Lower lobe of right lung (tissue), 2 donors: ENCODE data around the gene TET2. TPM values are rescaled to one million over a fixed set of nuclear protein-coding genes. Genes with fewer than 3 reads are reported as not detected.

Source experiments
- ATAC-seq, 2 donors: fragments of 200-7000 bp; cut with Tn5 transposase; one replicate each; pipeline ENCODE4 v1.9.1; 2020 to 2022; ENCODE audit warnings: mild to moderate bottlenecking in 2 of 2, moderate library complexity in 2 of 2
- DNase-seq: peaks from one replicate; pipeline ENCODE4 v3.0.0-alpha.2; 2020
- H3K27ac ChIP-seq: fragments of 200-600 bp; one replicate; pipeline ENCODE4 v1.8.0; 2022
- H3K27me3 ChIP-seq: fragments of 200-600 bp; one replicate; pipeline ENCODE4 v1.8.0; 2022; ENCODE audit warnings: low read depth
- H3K36me3 ChIP-seq: fragments of 200-600 bp; one replicate; pipeline ENCODE4 v1.8.0; 2022; ENCODE audit warnings: mild to moderate bottlenecking
- H3K4me1 ChIP-seq: fragments of 200-600 bp; one replicate; pipeline ENCODE4 v1.8.0; 2022
- H3K4me3 ChIP-seq: fragments of 200-600 bp; one replicate; pipeline ENCODE4 v1.8.0; 2022; ENCODE audit warnings: mild to moderate bottlenecking
- H3K9me3 ChIP-seq: fragments of 200-600 bp; one replicate; pipeline ENCODE4 v1.8.0; 2022
- CTCF ChIP-seq: fragments of 200-600 bp; IDR thresholded peaks from one replicate; pipeline ENCODE4 v1.8.0; 2022; ENCODE audit warnings: antibody characterized with exemption, mild to moderate bottlenecking
- intact Hi-C: fragments of 100-400 bp; cut with DNase I; formaldehyde crosslinking; loops from one replicate; pipeline ENCODE4 v1.11.0; 2022
- total RNA-seq: library from RNA; stranded (reverse); fragmentation: NEBNext Ultra II Directional; extraction: Animal tissue kit (Norgen Biotek cat#: 25700); gene quantifications from one replicate; pipeline ENCODE4 v1.2.1, GENCODE V29; 2021
- donor health status: DM: no; HTN: yes; CAD: no; lungs with severe emphysema.

TET2 gene
- total RNA-seq, 1 donor from 2014 or later = 37.3 TPM

DNA sequence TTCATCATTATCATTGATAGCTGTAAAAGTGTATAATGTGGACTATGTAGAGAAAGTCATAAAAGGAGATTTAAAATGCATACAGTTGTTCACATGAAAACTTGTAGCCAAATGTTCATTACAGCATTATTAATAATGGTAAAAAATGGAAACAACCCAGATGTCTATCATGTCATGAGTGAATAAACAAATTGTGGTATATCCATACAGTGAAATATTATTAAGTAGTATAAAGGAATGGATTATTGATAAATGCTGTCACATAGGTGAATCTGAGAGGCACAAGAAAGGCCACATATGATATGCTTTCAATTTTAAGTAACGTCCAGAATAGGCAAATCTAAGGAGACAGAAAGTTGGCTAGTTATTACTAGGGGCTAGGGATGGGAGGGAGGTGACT is 7.1 kb downstream of the TET2 start:
- Histone ChIP-seq H3K27ac (no peak overlapping the region), H3K27me3 (no peaks in the 10 kb centered on the region), H3K9me3 (no peaks in the 10 kb centered on the region), H3K4me3 (no peak overlapping the region), H3K36me3 (no peaks in the 10 kb centered on the region), H3K4me1 (peaks cover 35% of the 10 kb centered on the region)
- intact Hi-C loops = no loop called here
- ATAC-seq (no peak), DNase-seq (no peak)
- TF ChIP-seq CTCF = no peak

DNA sequence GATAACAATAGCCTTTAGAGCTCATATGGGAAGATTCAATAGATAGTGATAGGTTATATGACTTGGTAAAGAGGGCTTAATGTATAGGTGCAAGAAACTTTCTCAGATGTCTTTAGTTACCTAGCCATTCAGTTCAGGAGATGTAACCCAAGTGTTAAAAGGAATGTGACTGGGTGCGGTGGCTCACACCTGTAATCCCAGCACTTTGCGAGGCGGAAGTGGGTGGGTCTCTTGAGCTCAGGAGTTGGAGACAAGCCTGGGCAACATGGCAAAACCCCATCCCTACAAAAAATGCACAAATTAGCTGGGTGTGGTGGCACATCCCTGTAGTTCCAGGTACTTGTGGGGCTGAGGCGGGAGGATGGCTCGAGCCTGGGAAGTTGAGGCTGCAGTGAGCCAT is 7.9 kb downstream of the TET2 start:
- TF ChIP-seq CTCF = no peak
- intact Hi-C loops = no loop called here
- Histone ChIP-seq H3K4me3 (no peak overlapping the region), H3K36me3 (no peaks in the 10 kb centered on the region), H3K27ac (no peak overlapping the region), H3K4me1 (peaks cover 27% of the 10 kb centered on the region), H3K9me3 (no peaks in the 10 kb centered on the region), H3K27me3 (no peaks in the 10 kb centered on the region)
- DNase-seq (no peak), ATAC-seq (no peak)

DNA sequence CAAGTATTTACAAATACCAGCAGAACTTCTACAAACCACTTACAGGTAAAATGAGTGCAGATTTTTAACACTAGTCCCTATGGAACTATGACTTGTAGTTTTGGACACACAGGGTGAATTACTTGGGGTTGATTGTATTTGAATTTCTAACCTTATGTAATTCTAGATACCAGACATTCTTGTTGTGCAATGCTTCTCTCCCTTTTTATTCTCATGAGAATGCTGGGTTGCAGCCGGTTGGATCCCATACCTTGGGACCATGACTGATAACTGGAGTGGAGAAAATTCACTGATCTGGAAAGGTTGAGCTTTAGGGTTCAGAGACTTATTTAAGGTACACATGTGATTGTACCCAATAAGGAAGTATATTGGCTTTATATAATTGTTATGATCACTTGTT is 8.8 kb downstream of the TET2 start:
- ATAC-seq = peak in 1 of 2 donors; percentile 31
- intact Hi-C loops = no loop called here
- Histone ChIP-seq H3K36me3 (no peaks in the 10 kb centered on the region), H3K27ac (no peak overlapping the region), H3K27me3 (no peaks in the 10 kb centered on the region), H3K9me3 (no peaks in the 10 kb centered on the region), H3K4me3 (no peak overlapping the region), H3K4me1 (peaks cover 19% of the 10 kb centered on the region)
- no peak for TF ChIP-seq CTCF
- DNase-seq = no peak

GRCh38 chr4:105158837-105159236 is 12.2 kb downstream of the TET2 start:
- Histone ChIP-seq H3K4me1 (peaks cover 30% of the 10 kb centered on the region), H3K9me3 (no peaks in the 10 kb centered on the region), H3K4me3 (peak overlapping the region; percentile 35), H3K36me3 (no peaks in the 10 kb centered on the region), H3K27ac (no peak overlapping the region), H3K27me3 (no peaks in the 10 kb centered on the region)
- ATAC-seq (peak; percentile 93 to 97), DNase-seq (peak; percentile 59)
- TF ChIP-seq CTCF = no peak
- intact Hi-C loops = no loop called here

DNA sequence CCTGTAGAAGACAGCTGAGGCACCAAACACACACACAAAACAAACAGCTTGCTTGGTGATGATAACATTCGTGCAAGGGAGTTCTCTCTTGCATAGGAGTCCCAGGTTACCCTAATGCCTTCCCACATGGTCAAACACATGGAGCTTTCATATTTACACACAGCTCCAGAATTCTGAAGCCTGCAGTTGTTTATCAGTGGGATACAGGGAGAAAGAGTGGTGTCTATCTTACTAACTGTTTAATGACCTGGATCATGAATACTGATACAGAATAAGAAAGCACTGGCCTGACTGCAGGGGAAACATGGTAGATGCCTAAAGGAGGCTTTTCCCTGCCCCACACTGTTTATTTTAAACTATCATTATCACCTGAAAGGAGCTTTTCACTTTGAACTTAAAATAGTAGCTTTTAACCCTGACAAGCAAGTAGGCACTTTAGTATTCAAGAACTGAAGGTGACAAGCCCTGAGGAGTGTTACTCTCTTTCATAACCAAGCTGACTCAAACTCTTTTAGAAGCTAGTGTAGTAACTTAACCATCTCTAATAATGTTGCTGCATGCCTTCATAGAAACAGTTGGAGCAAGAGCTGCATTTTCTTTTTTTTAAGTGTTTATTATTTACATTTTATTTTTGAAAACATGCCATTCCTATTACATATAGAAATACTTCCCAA is 15.6 kb downstream of the TET2 start:
- ATAC-seq (peak in 1 of 2 donors; percentile 50), DNase-seq (no peak)
- no peaks in the 10 kb centered on the region for H3K36me3 ChIP-seq
- no peak overlapping the region for H3K4me3 ChIP-seq
- no peak overlapping the region for H3K27ac ChIP-seq
- no peak for TF ChIP-seq CTCF
- H3K4me1 ChIP-seq = peaks cover 21% of the 10 kb centered on the region
- no peaks in the 10 kb centered on the region for H3K27me3 ChIP-seq
- H3K9me3 ChIP-seq = no peaks in the 10 kb centered on the region
- intact Hi-C loops = no loop called here
